ENCODE measurements around the gene SREBF1.

GRCh38 chr17:17880577-17881196 lies 43.9 kb upstream of the SREBF1 start:
- no peak for TF ChIP-seq CTCF (IDR thresholded peaks at IDR 0.05)
- TF ChIP-seq POLR2A (IDR thresholded peaks at IDR 0.05), result no peak
